Aorta (tissue), 5 donors: Measurements from ENCODE around the gene CDK6. TPM values are rescaled to one million over a fixed set of nuclear protein-coding genes. Genes with fewer than 3 reads are reported as not detected.

ENCODE experiments used
- ATAC-seq: fragments of 200-7000 bp; cut with Tn5 transposase; one replicate; pipeline ENCODE4 v1.9.1; 2022; ENCODE audit warnings: moderate library complexity; ENCODE audit not compliant: low FRiP score
- DNase-seq, 2 donors: peaks; one replicate each; pipeline ENCODE4 v3.0.0-alpha.2; 2020
- H3K27ac ChIP-seq, 2 donors: one replicate each; pipeline ENCODE4 v1.5.1; 2013; ENCODE audit warnings: low read length in 2 of 2, mild to moderate bottlenecking in 2 of 2, moderate library complexity in 2 of 2, control low read depth in 1 of 2, inconsistent platforms in 1 of 2, low read depth in 1 of 2
- H3K27me3 ChIP-seq, 2 donors: one replicate each; pipeline ENCODE4 v1.6.1; 2013; ENCODE audit warnings: control low read depth in 1 of 2, low read length in 1 of 2, mild to moderate bottlenecking in 1 of 2, moderate library complexity in 1 of 2; ENCODE audit not compliant: insufficient read depth in 2 of 2, control insufficient read depth in 1 of 2
- H3K36me3 ChIP-seq, 2 donors: one replicate each; pipeline ENCODE4 v1.6.1; 2013; ENCODE audit warnings: control low read depth in 1 of 2, low read length in 1 of 2, mild to moderate bottlenecking in 1 of 2; ENCODE audit not compliant: insufficient read depth in 2 of 2, control insufficient read depth in 1 of 2
- H3K4me1 ChIP-seq, 2 donors: one replicate each; pipeline ENCODE4 v1.6.1; 2013; ENCODE audit warnings: low read length in 2 of 2, control low read depth in 1 of 2, mild to moderate bottlenecking in 1 of 2, moderate library complexity in 1 of 2; ENCODE audit not compliant: insufficient read depth in 2 of 2, control insufficient read depth in 1 of 2
- H3K4me3 ChIP-seq, 2 donors: one replicate each; pipeline ENCODE4 v1.5.1; 2013; ENCODE audit warnings: low read length in 2 of 2, control low read depth in 1 of 2, mild to moderate bottlenecking in 1 of 2
- H3K9me3 ChIP-seq: one replicate; pipeline ENCODE4 v1.6.1; 2013; ENCODE audit warnings: mild to moderate bottlenecking, low read length; ENCODE audit not compliant: control insufficient read depth
- WGBS, 2 donors: extraction: QIAGEN DNeasy Blood & Tissue Kit; methylation state at CpG; one replicate each; pipeline ENCODE4 v1.1.7; 2013; 5-methylcytosine and 5-hydroxymethylcytosine counted together
- intact Hi-C, 2 donors: fragments of 100-400 bp; cut with DNase I; formaldehyde crosslinking; loops; one replicate each; pipeline versions ENCODE4 v1.14.2 to v1.15.0; 2022
- polyA plus RNA-seq, 2 donors: library from polyadenylated mRNA; stranded (reverse); fragments of 200-250 nt; gene quantifications; one replicate each; pipeline ENCODE4 v1.2.3, GENCODE V29; 2013
- total RNA-seq, 2 donors: library from RNA; stranded (reverse); fragmentation: NEBNext Ultra II Directional; extraction: Animal tissue kit (Norgen Biotek cat#: 25700); gene quantifications; one replicate each; pipeline ENCODE4 v1.2.1, GENCODE V29; 2021
- donor health status: healthy with polysubstance abuse.
- donor health status: Bipolar disorder and iron deficiency.
- donor health status: DM: no; HTN: no; CAD: no.
- donor health status: DM: no; HTN: no; CAD: no.
- donor health status: DM: yes; HTN: yes; CAD: no.

The CDK6 gene
- total and polyA plus RNA-seq, 4 donors = 2.8 to 26.0 (median 11.4) TPM

- intact Hi-C loops = no loop called here
- Histone ChIP-seq H3K4me1 (peaks cover 3 to 7% of the 10 kb centered on the region in 2 donors), H3K9me3 (no peaks in the 10 kb centered on the region), H3K27ac (no peak overlapping the region), H3K27me3 (no peaks in the 10 kb centered on the region), H3K36me3 (no peaks in the 10 kb centered on the region), H3K4me3 (no peak overlapping the region)
- ATAC-seq = no peak
- DNase-seq = no peak
- WGBS, 2 donors = 51 to 54% methylated on average over 3 of the region's 3 CpGs
These were observed 36.7 kb downstream of the CDK6 start for GRCh38 chr7:92799446-92800211.

- Histone ChIP-seq H3K4me1 (peaks cover 3 to 7% of the 10 kb centered on the region in 2 donors), H3K4me3 (no peak overlapping the region), H3K27me3 (no peaks in the 10 kb centered on the region), H3K36me3 (no peaks in the 10 kb centered on the region), H3K9me3 (no peaks in the 10 kb centered on the region), H3K27ac (peak overlapping the region in 1 of 2 donors; percentile 59)
- ATAC-seq (no peak), DNase-seq (no peak)
- 30 to 44% methylated on average over 1 of the region's 1 CpG for WGBS, 2 donors
- intact Hi-C loops = no loop called here
These were observed 37.7 kb downstream of the CDK6 start for GRCh38 chr7:92798517-92799249.

GRCh38 chr7:92797693-92798092, 38.7 kb downstream of the CDK6 start:
- Histone ChIP-seq H3K4me1 (peaks cover 3 to 7% of the 10 kb centered on the region in 2 donors), H3K9me3 (no peaks in the 10 kb centered on the region), H3K27me3 (no peaks in the 10 kb centered on the region), H3K36me3 (no peaks in the 10 kb centered on the region), H3K27ac (no peak overlapping the region), H3K4me3 (no peak overlapping the region)
- whole genome bisulfite sequencing, 2 donors = 9 to 16% methylated on average over 4 of the region's 4 CpGs
- DNase-seq (no peak), ATAC-seq (no peak)
- intact Hi-C loops = no loop called here

- intact Hi-C loops = no loop called here
- Histone ChIP-seq H3K9me3 (no peaks in the 10 kb centered on the region), H3K36me3 (no peaks in the 10 kb centered on the region), H3K4me1 (peaks cover 3 to 7% of the 10 kb centered on the region in 2 donors), H3K27ac (no peak overlapping the region), H3K27me3 (no peaks in the 10 kb centered on the region), H3K4me3 (no peak overlapping the region)
- no peak for DNase-seq
- no peak for ATAC-seq
- WGBS, 2 donors = 63 to 76% methylated on average over 1 of the region's 1 CpG
These were observed 39.1 kb downstream of the CDK6 start for GRCh38 chr7:92797284-92797683.

GRCh38 chr7:92794831-92795230, 41.5 kb downstream of the CDK6 start:
- Histone ChIP-seq H3K36me3 (no peaks in the 10 kb centered on the region), H3K9me3 (no peaks in the 10 kb centered on the region), H3K27ac (no peak overlapping the region), H3K4me1 (peaks cover 12 to 13% of the 10 kb centered on the region in 2 donors), H3K27me3 (no peaks in the 10 kb centered on the region), H3K4me3 (no peak overlapping the region)
- 3 to 8% methylated on average over 2 of the region's 2 CpGs for WGBS, 2 donors
- no peak for DNase-seq
- intact Hi-C loops = loop anchor here in 1 of 2 donors (5.0 kb wide), 1 partner anchor 37 kb away; no protein-coding TSS in a partner anchor
- ATAC-seq = no peak

GRCh38 chr7:92794391-92794790, 42.0 kb downstream of the CDK6 start:
- intact Hi-C loops = loop anchor here in 1 of 2 donors (5.0 kb wide), 1 partner anchor 38 kb away; no protein-coding TSS in a partner anchor
- Histone ChIP-seq H3K36me3 (no peaks in the 10 kb centered on the region), H3K9me3 (no peaks in the 10 kb centered on the region), H3K4me3 (no peak overlapping the region), H3K27ac (no peak overlapping the region), H3K27me3 (no peaks in the 10 kb centered on the region), H3K4me1 (peaks cover 12 to 13% of the 10 kb centered on the region in 2 donors)
- ATAC-seq (no peak), DNase-seq (no peak)
- 81 to 85% methylated on average over 4 of the region's 4 CpGs for WGBS, 2 donors

GRCh38 chr7:92793656-92794205, 42.6 kb downstream of the CDK6 start:
- ATAC-seq (no peak), DNase-seq (no peak)
- H3K4me1 ChIP-seq = peaks cover 9 to 11% of the 10 kb centered on the region in 2 donors
- no peak overlapping the region for H3K27ac ChIP-seq
- intact Hi-C loops = loop anchor here in 1 of 2 donors (5.0 kb wide), 1 partner anchor 39 kb away; no protein-coding TSS in a partner anchor
- WGBS, 2 donors = 94 to 97% methylated on average over 1 of the region's 1 CpG
- H3K27me3 ChIP-seq = no peaks in the 10 kb centered on the region
- H3K4me3 ChIP-seq = no peak overlapping the region
- H3K36me3 ChIP-seq = no peaks in the 10 kb centered on the region
- peaks cover 1% of the 10 kb centered on the region for H3K9me3 ChIP-seq

GRCh38 chr7:92790992-92791391, 45.4 kb downstream of the CDK6 start:
- H3K4me3 ChIP-seq = no peak overlapping the region
- H3K4me1 ChIP-seq = peaks cover 6 to 9% of the 10 kb centered on the region in 2 donors
- DNase-seq (peak; percentile 52 to 74), ATAC-seq (peak; percentile 79)
- H3K27ac ChIP-seq = peak overlapping the region in 1 of 2 donors; percentile 63
- peaks cover 0 to 1% of the 10 kb centered on the region in 2 donors for H3K36me3 ChIP-seq
- intact Hi-C loops = loop anchor here (2.0 to 5.0 kb wide), 2 partner anchors 41 to 42 kb away; no protein-coding TSS in a partner anchor
- 5 to 7% methylated on average over 1 of the region's 1 CpG for WGBS, 2 donors
- no peaks in the 10 kb centered on the region for H3K27me3 ChIP-seq
- H3K9me3 ChIP-seq = peaks cover 2% of the 10 kb centered on the region
